GM21786 (cell line): ENCODE results near the gene HS6ST3.
A peak's percentile ranks its signal among the peaks of the same experiment; 100 is the strongest.

ENCODE experiments used
- ATAC-seq: cut with Tn5 transposase; IDR thresholded peaks from one replicate; pipeline ENCODE4 v1.9.1; 2021; ENCODE audit not compliant: unreplicated experiment

HS6ST3 gene

DNA sequence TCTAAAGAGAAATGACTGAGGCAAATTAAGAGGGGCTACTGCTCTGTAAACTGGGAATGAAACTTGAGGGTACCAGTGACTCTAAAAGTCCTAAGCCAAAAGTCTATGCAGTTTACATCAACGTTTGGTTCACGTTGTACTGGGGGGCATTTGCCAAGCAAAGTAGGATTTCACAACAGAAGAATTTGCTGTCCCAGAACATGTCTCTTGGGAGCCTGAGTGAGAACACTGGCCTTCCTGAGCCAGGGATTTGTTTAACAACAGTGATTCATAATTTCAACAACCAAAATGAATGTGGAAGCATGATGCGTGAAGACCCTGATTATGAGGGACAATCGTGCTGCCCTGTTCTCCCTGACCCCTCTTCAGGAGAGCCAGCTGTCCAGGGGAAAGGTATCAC lies 726.4 kb downstream of the HS6ST3 start:
- no peak for ATAC-seq

DNA sequence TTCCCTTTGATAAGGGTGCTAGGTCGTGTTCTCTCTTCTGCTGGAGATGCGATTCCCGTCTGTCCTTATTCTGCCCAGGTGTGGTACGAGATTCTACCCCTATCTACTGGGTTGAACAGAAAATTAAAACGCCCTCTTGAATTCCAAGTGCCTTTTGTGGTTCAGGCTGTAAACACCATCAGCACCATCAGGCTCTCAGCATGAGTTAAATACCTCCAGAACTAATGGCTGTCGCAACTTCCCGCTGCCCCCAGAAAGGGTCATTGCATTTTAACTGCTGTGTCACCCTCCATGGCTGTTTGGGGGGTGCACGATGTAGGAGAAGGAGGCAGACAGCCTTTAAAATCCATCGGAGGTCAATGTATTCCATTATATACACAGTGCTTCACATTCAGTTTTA lies 727.0 kb downstream of the HS6ST3 start:
- no peak for ATAC-seq

DNA sequence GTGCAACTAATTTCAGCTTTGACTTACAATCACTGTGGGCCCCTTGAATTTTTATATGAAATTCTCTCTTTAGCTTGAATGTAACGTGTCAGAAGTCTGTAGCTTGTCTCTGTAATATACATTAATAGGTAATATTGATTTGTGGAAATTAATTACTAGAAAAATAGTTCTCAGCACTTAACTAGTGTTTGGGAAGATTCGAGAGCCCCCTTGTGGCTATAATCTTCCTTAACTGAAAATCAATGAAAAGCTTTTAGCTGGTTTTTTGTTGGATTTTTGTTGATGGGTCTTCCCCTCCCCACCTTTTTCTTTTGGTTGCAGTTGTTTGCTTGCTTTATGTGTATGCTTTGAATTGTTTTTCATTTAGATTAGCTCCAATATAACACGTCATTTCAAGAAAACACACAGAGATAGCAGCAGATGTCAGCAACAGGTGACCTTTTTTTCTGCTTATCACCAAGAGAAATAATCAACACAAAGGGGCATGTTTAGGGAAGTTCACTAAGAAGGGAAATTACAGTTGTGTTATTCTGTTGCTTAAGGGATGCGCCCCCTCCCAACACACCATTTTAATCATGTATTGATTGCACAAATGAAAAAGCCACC lies 727.5 kb downstream of the HS6ST3 start:
- no peak for ATAC-seq

DNA sequence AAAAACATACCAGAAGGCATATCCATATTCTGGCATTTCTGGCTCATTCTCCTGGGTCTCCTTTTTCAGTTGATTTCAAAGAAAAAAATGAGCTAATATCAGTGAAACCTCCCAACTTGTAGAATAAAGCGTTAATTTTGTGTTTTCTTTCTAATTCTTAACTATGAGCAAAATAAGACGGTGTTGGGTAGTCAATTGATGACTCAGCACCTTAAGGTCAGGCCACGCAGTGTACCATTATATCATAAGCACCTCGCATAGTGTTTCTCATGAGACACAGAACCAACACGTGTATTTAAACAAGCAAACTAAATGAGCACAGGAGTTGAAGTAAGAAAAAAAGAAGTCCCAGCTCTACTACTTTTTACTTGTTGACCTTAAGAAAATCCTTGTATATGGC lies 729.5 kb downstream of the HS6ST3 start:
- no peak for ATAC-seq

DNA sequence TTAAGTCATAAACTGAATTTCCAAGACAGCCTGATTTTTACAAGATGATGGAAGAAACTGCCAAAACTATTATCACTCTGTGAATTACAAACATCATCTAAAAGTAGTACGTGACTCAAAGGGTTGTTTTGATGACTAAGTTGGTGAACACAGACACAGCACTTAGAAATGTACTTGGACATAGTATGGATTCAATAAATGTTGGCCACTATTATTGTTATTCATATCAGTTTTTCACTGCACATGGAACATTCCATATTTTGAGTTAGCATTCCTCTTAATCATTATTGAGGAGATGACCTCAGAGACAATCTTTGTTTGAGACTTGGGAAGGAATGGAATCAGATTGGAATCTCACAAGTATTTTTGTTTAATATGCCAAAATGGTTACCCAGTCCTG lies 731.5 kb downstream of the HS6ST3 start:
- ATAC-seq = no peak

DNA sequence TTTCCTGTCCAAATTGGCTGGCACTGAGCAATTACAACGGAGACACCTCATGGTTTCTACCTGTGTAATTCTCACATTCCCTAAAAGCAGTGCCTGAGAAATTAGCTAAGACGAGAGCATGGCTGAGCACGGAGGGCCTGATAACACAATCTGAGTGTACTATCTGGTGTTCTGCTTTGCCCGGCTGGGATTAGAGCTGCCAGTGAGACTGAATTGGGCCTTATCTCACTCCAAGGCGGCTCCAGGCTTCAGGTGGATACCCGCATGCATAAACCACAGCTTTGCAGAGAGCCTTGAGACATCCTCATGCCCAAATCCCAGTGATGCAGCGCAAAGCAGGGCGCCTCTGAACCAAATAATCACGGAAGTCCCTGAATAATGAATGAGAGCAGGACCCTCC lies 732.1 kb downstream of the HS6ST3 start:
- ATAC-seq = no peak

DNA sequence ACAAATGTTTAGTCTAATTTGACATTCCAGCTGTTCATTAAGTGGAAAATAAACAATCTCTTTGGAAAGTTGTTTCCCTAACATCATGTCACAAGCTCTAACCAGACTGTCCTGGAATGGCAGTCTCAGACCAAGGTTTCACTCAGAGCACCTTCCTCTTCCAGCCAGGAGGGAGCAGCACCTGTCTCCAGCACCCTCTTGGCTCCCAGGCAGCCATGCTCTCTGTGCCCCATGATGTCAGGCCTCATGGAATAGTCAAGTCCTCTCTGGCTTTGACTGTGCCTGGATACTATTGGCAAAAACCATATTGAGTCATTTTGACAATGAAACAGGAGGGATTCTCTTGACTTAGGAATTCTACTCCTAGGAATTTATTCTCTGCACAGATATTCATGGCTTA lies 733.0 kb downstream of the HS6ST3 start:
- peak; percentile 73 for ATAC-seq

DNA sequence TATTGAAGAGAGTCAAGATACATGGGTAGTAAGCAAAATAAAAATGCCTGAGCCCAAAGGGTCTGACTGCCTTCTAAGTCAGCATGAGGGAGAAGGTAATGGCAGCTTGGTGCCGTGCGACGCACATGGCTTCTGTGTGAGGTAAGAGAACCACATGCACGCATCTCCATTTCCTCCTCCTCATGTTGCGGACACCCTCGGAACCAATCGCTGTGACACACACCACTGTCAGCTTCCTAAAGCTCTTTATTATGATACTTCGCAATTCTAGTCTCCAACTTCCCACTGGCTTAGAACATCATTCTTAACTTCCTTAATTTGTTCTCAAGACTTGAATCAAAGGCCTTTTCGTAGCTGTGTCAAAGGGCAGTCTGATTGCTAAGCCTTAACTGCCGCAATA lies 734.2 kb downstream of the HS6ST3 start:
- no peak for ATAC-seq

DNA sequence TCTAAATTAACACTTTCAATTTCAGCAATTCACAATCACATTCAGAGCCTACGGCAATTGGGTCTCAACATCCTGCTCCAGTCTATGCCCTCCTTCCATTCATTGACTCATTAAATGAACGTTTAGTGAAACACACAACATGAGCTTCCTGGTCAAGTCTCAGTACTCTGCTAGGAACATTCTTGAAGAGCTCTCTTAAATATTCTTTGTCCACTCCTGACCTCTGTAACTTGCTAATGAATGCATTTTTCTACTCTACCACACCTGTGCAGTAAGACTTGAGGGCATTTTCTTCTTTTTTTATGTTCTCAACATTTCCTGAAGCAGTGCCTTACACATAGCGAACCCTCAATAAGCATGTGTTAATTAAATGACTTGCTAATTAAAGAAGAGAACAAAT lies 735.7 kb downstream of the HS6ST3 start:
- ATAC-seq = no peak

DNA sequence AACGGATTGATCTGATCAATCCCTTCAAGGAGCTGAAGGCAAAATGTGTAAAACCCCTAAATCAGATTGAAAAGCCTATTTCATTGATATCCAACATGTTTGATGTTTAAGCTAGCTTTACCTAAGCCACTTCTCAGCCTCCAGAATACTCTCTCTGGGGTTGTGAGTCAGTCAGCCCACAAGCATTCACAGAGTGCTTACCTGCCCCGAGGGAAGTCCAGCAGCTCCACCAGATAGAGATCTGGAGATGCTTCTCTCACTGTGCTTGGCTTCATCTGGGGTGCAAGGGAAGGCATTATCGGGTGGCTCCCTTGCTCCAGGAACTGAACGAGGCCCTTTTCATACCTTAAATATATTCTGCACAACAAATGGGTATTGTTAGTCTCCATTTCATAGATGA lies 744.7 kb downstream of the HS6ST3 start:
- ATAC-seq = no peak

DNA sequence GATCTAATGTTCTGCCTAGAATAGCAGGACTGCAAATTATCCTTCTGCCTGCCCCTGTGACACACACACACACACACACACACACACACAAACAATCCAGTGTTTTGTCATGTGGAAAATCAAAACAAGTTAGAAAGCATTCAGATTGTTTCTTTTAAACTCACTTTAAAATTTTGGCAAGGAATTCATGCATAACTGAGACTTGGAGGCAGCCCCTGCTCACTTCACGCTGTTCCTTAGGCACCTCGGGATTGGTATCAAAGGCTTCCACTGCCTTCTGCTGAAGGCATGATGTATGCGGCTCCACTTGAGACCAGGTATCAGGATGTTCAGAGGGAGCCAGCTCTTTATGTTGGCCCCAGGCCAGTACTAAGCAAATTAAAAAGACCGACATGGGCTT lies 745.6 kb downstream of the HS6ST3 start:
- no peak for ATAC-seq

DNA sequence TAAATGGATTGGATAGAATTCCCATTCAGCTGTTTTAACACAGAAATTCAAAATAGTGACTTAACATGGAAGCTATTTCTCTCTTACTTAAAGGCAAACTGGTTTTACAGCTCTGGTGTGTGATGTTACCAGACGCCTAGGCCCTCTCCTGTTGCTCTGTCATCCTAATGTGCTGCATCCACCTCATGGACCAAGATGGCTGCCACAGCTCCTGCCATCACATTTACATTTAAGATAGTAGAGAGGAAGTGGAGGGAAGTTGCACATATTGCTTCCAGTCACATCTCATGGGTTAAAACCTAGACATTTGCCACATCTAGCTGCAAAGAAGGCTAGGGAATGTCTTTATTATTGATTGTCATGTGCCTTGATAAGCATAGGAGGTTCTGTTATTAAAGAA lies 746.8 kb downstream of the HS6ST3 start:
- no peak for ATAC-seq

DNA sequence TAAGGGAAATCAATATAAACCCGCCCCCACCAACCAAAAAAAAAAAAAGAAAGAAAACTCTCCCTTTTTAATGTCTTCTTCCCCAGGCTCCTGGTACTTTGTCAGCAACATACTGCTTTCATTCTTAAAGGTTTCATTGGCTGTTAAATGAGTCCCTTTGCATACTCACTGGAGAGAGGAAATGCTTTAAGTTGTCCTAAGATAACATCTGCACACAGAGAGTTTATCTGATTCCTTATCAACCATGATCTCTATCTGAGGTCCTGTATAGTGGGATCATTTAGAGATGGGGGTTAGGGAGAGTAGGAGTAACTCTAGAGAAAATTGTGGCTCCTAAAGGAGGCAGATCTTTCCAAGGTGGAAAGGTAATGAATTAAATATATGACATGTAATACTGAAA lies 747.9 kb downstream of the HS6ST3 start:
- no peak for ATAC-seq

DNA sequence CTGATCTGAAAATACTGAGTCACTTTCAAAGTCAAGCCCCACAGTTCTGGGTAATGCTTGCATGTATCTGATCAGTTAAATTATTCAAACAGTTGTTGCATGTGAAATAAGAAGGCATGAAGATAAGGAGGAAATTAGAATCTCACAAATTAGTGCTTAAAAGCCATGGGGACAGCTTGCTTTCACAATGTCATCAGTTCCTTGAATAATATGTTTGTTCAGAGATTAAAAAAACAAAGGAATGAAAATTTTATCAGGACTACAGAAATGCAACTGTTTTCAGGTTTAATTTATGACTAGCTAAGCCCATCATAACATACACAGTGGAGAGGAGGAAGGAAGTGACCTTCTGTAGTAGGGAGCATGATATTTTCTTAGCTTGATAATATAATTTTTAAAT lies 754.3 kb downstream of the HS6ST3 start:
- ATAC-seq = no peak

DNA sequence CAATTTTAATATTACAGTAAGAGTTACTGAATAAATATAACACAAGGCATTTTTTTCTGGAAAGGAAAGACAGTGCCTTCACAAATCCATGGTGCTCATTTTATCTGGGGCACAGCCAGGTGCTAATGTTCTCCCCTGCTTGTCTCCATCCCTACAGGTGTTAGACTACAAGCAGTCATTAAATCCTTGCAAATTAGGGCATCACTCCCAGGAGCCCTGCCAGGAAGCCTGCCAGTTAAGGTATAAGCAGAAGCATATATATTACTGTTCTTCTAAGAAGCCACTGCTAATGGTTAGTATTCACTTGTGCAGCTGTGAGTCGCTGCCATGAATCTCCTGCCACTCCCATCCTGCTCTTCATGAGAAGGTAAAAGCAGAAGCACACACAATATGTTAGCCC lies 754.7 kb downstream of the HS6ST3 start:
- no peak for ATAC-seq

DNA sequence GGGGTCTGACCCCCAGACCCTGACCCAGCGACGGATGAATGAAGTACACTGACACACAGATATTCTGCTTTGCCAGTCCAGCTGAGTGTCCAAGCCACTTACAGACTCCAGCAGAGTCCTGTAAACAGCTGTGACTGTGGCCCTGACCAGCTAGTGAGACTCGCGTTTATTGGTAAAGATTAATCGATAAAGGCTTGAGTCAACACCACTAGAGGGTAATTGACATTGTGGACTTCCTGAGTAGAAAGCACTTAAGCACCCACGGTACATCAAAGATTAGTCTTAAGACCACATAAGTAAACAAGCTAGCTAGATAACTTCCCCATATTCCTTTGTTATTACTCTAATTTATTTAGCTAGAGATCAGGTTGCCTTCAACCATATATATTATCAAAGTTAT lies 758.4 kb downstream of the HS6ST3 start:
- ATAC-seq = no peak

DNA sequence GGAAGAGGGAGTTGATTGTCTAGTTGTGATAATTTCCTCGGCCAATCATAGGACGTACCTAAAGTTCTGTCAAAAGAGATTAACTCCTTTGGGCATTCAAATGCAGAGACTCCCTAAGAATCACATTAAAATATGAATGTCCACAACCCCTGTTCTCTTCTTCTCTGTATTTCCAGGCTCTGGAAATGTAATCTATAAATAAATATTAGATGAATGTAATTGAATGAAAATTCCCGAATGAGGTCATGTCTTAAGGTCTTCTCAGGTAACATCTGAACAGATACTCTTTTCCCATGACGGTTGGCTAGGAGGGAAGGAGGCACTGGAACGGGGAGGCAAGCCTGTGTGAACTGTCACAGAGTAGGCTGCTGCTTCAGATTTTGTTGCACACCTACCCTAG lies 759.2 kb downstream of the HS6ST3 start:
- ATAC-seq = no peak

DNA sequence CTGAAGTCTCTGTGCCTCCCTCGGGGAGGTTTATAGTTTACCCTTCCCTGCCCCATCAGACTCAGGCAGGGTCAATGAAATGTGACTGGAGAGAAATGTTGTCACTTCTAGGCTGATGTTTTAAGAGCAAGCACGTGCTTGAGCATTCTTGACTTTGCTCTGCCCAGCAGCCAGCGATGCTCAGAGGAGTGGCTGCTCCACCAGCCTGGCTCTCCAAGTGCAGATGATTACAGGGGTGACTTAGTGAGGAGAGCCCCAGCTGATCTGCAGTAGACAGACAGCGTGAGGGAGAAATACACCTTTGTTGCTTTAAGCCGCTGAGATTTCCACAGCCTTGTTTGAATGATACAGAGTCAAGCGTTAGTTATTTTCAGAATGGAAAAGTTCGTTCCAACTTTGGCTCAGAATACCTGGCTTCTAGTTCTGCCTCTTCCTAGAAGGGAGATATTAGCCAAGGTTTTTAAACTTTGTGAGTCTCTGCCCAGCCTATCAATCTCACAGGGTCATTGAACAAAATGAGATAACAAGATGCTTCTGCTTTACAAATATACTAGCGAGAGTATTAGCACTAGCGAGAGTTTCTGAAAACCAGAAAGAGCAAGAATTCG lies 760.7 kb downstream of the HS6ST3 start:
- no peak for ATAC-seq

DNA sequence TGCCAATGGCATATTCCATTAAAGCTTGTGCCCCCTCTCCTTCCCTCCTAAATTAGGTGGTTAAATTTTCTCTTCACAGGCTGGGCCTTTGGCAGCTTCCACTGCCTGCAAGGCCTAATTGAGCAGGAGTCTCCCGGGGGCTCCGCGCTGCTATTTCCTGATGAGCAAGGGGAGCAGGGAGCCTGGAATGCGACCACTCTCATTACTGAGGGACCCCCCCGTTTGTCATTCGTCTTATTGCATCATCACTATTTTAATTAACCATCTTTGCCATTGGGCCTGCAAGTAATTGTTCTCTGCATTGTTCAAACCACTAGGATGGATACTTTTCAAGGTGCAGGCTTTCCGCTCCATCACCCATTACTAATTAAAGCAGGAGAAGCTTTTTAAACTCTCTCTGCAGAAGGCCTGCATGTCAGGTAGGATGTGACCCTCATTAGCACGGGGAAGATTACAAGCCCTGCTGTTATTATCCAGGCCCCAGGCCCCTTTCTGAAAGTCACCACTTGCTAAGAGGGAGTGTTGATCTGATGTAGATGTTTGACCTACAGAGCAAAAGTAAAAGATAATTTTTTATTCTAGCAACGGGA lies 762.0 kb downstream of the HS6ST3 start:
- no peak for ATAC-seq

DNA sequence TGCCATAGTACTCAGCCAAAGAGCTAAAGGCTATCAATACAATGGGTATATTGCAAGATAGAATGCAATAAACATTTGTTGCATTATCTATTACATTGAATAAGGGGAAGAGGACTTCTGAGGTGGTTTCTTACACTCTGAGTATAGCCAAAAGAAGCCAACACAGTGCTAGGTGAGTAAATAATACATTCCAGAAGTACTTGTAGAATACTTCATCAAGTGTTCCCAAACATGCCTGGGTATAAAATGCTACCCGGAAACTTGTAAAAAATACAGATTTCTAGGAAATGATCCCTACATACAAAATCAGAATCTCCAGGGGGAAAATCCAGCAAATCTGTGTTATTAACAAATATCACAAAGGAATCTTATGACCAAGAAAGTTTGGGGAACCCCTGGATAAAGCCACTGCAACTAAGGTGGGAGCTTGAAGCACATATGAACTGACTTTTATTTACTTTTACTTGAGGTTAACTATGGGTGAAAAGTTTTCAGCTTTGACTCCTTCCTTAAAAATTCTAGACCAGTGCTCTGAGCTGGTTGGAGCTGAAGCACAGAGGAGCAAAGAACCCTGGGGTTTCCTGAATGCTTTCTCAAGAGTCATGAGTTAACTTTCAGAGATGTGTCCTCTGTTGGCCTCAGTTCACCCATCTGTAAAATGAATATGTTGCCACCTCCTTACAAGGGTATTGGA lies 768.4 kb downstream of the HS6ST3 start:
- ATAC-seq = no peak

DNA sequence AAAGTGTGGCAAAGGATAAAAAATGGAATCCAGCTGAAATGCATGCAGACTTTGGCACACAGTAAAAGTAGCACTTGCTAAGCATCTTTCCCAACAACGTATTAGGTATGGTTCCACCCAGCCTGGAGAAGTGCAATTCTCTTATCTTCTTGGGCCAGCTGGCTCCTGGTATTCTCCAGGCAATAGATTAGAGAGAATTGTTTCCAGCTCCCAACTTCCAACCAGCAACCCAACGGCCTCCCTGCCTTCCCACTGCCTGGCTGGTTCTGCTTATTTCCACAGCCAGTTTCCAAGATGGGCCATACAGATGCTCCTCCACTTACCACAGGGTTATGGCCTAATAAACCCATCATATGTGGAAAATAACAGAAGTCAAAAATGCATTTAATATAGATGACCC lies 771.0 kb downstream of the HS6ST3 start:
- ATAC-seq = no peak

DNA sequence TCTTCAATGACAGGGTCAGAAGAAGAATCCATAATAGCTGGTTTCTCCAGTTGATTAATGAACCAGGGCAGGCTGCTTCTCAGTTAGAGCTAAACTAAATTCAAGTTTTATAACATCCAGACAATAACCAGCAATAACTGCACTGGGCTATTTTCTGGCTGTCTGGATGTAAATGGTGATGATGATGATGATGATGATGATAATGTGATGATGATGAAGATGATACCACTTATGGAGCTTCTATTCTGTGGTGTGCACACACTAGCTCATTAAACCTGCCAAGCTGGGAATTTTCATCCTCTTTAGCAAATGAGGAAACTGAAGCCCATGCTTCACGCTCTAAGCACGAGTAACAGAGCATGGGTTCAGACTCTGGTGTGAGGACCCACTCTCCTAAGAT lies 772.2 kb downstream of the HS6ST3 start:
- ATAC-seq = no peak
